ENCODE data around the gene DISC1. TPM values are rescaled to one million over a fixed set of nuclear protein-coding genes. Genes with fewer than 3 reads are reported as not detected.
"Not testable (repeated sequence)": the region's sequence is repeated elsewhere in the genome, so short reads cannot be mapped to it uniquely, and the experiment has no call there.

Gene DISC1
- total RNA-seq, 1 donor from 2014 or later, result 12.3 TPM

- H3K36me3 ChIP-seq, result no peaks in the 10 kb centered on the region
- peak in 1 of 2 donors; percentile 62 for DNase-seq (ENCODE audit: extremely low spot score in 2 of 2)
- H3K9me3 ChIP-seq, result no peaks in the 10 kb centered on the region
- intact Hi-C loops (cut with DNase I), result no loop called here
- H3K4me1 ChIP-seq, result peaks cover 23% of the 10 kb centered on the region
- H3K4me3 ChIP-seq, result no peak overlapping the region
- H3K27ac ChIP-seq, result no peak overlapping the region
- H3K27me3 ChIP-seq, result no peaks in the 10 kb centered on the region
- TF ChIP-seq CTCF (IDR thresholded peaks at IDR 0.05) (no peak), POLR2AphosphoS5 (IDR thresholded peaks at IDR 0.05; ENCODE audit: insufficient read depth in 1 of 2, low read depth in 1 of 2) (no peak), POLR2A (IDR thresholded peaks at IDR 0.05) (no peak)
These were observed 4.1 kb downstream of the DISC1 start for GRCh38 chr1:231630558-231631205.

- Histone ChIP-seq H3K9me3 (no peaks in the 10 kb centered on the region), H3K27ac (no peak overlapping the region), H3K27me3 (no peaks in the 10 kb centered on the region), H3K36me3 (no peaks in the 10 kb centered on the region), H3K4me1 (peaks cover 22% of the 10 kb centered on the region), H3K4me3 (no peak overlapping the region)
- intact Hi-C loops (cut with DNase I), result no loop called here
- TF ChIP-seq POLR2A (IDR thresholded peaks at IDR 0.05) (no peak), POLR2AphosphoS5 (IDR thresholded peaks at IDR 0.05; ENCODE audit: insufficient read depth in 1 of 2, low read depth in 1 of 2) (no peak), CTCF (IDR thresholded peaks at IDR 0.05) (no peak)
- DNase-seq (ENCODE audit: extremely low spot score in 2 of 2), result no peak
These were observed 5.1 kb downstream of the DISC1 start for GRCh38 chr1:231631717-231632116.

- DNase-seq (ENCODE audit: extremely low spot score in 2 of 2), result no peak
- Histone ChIP-seq H3K27ac (no peak overlapping the region), H3K4me1 (peaks cover 18% of the 10 kb centered on the region), H3K36me3 (no peaks in the 10 kb centered on the region), H3K27me3 (no peaks in the 10 kb centered on the region), H3K4me3 (no peak overlapping the region), H3K9me3 (no peaks in the 10 kb centered on the region)
- intact Hi-C loops (cut with DNase I), result no loop called here
- no peak for TF ChIP-seq CTCF (IDR thresholded peaks at IDR 0.05)
- TF ChIP-seq POLR2AphosphoS5 (IDR thresholded peaks at IDR 0.05; ENCODE audit: insufficient read depth in 1 of 2, low read depth in 1 of 2), result no peak
- TF ChIP-seq POLR2A (IDR thresholded peaks at IDR 0.05), result no peak
These were observed 5.5 kb downstream of the DISC1 start for GRCh38 chr1:231632119-231632518.

- Histone ChIP-seq H3K9me3 (no peaks in the 10 kb centered on the region), H3K36me3 (no peaks in the 10 kb centered on the region), H3K27me3 (no peaks in the 10 kb centered on the region), H3K4me3 (no peak overlapping the region), H3K27ac (no peak overlapping the region), H3K4me1 (no peaks in the 10 kb centered on the region)
- DNase-seq (ENCODE audit: extremely low spot score in 2 of 2), result peak in 1 of 2 donors; percentile 22
- intact Hi-C loops (cut with DNase I), result no loop called here
- TF ChIP-seq CTCF (IDR thresholded peaks at IDR 0.05), result no peak
- TF ChIP-seq POLR2AphosphoS5 (IDR thresholded peaks at IDR 0.05; ENCODE audit: insufficient read depth in 1 of 2, low read depth in 1 of 2), result no peak
- TF ChIP-seq POLR2A (IDR thresholded peaks at IDR 0.05), result no peak
These were observed 7.9 kb downstream of the DISC1 start for GRCh38 chr1:231634323-231635013.

GRCh38 chr1:231636157-231636556, 9.6 kb downstream of the DISC1 start:
- no peak overlapping the region for H3K4me3 ChIP-seq
- no peaks in the 10 kb centered on the region for H3K27me3 ChIP-seq
- no peak for TF ChIP-seq CTCF (IDR thresholded peaks at IDR 0.05)
- TF ChIP-seq POLR2A (IDR thresholded peaks at IDR 0.05), result no peak
- no peak for TF ChIP-seq POLR2AphosphoS5 (IDR thresholded peaks at IDR 0.05; ENCODE audit: insufficient read depth in 1 of 2, low read depth in 1 of 2)
- H3K4me1 ChIP-seq, result no peaks in the 10 kb centered on the region
- DNase-seq (ENCODE audit: extremely low spot score in 2 of 2), result no peak
- H3K27ac ChIP-seq, result no peak overlapping the region
- no peaks in the 10 kb centered on the region for H3K9me3 ChIP-seq
- intact Hi-C loops (cut with DNase I), result no loop called here
- H3K36me3 ChIP-seq, result no peaks in the 10 kb centered on the region

- H3K9me3 ChIP-seq; H3K4me1 ChIP-seq; DNase-seq (ENCODE audit: extremely low spot score in 2 of 2); H3K4me3 ChIP-seq; H3K36me3 ChIP-seq; H3K27me3 ChIP-seq; intact Hi-C loops (cut with DNase I); H3K27ac ChIP-seq: not testable (repeated sequence)
These were observed 10.3 kb downstream of the DISC1 start for GRCh38 chr1:231636922-231637321.

Data from vagina (tissue), 2 donors.